Stimulated activated CD4-positive, alpha-beta T cell treated with anti-CD3 and anti-CD28 coated beads, Interleukin-2, amount 100 ng/mL, for 24 hours (primary cell): ENCODE data around the gene TM9SF4.

Source experiments
- DNase-seq, 2 donors: peaks; one replicate each; pipeline ENCODE4 v3.0.0-alpha.2; 2020

TM9SF4 gene

GRCh38 chr20:32208499-32209154, 99.1 kb downstream of the TM9SF4 start:
- no peak for DNase-seq

GRCh38 chr20:32209850-32210605, 100.5 kb downstream of the TM9SF4 start:
- no peak for DNase-seq

DNA sequence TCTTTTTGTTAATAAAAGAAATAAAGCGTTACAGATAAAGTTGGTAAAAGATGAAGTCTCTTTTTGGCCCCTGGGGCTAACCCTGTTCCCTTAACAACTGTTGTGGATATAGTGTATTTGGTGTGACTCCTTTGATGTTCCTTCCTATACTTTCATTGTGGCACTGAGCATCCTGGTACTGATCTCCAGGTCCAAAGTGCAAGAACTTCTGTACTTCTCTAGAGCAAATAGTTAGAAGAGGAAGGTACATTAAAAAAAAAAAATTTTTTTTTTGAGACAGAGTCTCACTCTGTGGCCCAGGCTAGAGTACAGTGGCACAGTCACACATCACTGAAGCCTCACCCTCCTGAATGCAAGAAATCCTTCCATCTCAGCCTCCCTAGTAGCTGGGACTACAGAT, 104.4 kb downstream of the TM9SF4 start:
- DNase-seq = no peak

DNA sequence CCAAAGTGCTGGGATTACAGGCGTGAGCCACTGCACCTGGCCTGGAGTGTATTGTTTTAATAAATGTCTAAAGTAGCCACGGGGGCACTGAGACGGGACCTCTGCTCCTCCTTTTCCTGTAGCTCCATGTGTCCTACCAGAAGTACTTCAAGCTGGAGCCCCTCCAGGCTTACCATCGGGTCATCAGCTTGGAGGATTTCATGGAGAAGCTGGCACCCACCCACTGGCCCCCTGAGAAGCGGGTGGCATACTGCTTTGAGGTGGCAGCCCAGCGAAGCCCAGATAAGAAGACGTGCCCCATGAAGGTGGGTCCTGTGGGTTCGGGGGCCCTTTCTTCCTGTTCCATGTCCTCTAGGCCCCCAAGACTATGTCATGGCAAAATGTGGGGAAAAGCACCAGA, 105.6 kb downstream of the TM9SF4 start:
- no peak for DNase-seq

GRCh38 chr20:32215729-32216128, 106.2 kb downstream of the TM9SF4 start:
- DNase-seq = no peak

DNA sequence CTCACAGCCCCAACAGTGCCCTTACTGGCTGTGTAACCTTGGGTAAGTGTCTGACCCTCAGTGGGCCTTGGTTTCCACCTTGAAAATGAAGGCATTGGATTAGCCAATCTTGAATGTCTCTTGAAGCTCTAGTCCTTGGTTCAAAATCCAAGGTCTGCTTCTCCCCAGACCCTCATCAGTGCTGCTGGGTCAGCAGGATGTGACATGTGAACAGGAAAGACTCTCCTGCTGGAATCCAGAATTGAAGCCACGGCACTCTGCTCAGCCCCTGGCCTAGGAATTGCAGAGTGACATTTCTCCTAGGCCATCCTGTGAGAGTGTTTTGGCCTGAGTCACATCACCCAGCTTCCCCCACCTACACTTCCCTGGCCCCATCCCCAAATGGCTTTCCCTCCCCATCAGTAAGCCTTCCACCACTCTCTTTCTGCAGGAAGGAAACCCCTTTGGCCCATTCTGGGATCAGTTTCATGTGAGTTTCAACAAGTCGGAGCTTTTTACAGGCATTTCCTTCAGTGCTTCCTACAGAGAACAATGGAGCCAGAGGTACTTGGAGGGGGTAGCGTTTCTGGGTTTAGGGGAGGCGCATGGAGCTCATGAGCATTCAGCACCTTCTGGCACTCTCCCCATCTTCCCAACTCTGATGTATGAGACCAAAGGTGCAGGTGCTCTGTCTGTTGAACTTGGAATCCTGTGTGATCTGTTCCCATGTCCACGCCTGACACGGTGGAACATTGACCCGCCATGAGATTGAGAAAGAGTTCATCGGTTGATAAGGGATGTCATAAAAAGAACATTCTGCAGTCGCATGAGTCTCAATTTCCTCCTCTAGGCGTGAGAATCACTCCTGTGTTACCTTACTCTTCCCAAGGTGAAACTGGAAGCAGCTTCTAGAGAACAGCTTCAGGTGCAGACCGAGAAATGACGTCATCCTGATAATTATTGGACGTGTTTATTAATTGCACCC, 106.9 kb downstream of the TM9SF4 start:
- no peak for DNase-seq
